ENCODE results near the gene BZW2.
A peak's percentile ranks its signal among the peaks of the same experiment; 100 is the strongest.

The BZW2 gene

DNA sequence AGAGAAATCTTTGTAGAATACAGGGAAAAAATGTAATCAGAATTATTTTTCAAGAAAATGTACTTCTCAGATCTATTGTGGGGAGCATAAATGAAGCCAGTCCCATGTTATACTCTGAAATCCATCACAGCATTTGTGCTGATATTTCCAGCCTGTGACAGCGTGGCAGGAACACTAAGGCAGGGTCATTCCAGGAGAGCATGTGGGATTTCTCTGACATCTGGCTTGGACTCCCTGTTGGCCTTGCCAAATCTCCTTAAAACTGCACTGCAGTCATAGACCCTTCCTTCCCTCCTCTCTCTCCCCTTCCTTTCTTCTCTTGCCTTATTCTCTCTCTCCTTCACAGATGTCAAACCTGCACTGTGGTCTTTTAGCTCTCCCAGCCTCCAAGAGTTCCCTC, 101.1 kb downstream of the BZW2 start:
- H3K4me3 ChIP-seq (ENCODE audit: control insufficient read depth, low read depth, low read length): no peak overlapping the region
- DNase-seq (ENCODE audit: low read depth): peak; percentile 59
- TF ChIP-seq, protein P1, sequence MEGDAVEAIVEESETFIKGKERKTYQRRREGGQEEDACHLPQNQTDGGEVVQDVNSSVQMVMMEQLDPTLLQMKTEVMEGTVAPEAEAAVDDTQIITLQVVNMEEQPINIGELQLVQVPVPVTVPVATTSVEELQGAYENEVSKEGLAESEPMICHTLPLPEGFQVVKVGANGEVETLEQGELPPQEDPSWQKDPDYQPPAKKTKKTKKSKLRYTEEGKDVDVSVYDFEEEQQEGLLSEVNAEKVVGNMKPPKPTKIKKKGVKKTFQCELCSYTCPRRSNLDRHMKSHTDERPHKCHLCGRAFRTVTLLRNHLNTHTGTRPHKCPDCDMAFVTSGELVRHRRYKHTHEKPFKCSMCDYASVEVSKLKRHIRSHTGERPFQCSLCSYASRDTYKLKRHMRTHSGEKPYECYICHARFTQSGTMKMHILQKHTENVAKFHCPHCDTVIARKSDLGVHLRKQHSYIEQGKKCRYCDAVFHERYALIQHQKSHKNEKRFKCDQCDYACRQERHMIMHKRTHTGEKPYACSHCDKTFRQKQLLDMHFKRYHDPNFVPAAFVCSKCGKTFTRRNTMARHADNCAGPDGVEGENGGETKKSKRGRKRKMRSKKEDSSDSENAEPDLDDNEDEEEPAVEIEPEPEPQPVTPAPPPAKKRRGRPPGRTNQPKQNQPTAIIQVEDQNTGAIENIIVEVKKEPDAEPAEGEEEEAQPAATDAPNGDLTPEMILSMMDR (conservative IDR thresholded peaks at IDR 0.05; ENCODE audit: control insufficient read depth, insufficient read depth, low read depth, low read length): no peak

DNA sequence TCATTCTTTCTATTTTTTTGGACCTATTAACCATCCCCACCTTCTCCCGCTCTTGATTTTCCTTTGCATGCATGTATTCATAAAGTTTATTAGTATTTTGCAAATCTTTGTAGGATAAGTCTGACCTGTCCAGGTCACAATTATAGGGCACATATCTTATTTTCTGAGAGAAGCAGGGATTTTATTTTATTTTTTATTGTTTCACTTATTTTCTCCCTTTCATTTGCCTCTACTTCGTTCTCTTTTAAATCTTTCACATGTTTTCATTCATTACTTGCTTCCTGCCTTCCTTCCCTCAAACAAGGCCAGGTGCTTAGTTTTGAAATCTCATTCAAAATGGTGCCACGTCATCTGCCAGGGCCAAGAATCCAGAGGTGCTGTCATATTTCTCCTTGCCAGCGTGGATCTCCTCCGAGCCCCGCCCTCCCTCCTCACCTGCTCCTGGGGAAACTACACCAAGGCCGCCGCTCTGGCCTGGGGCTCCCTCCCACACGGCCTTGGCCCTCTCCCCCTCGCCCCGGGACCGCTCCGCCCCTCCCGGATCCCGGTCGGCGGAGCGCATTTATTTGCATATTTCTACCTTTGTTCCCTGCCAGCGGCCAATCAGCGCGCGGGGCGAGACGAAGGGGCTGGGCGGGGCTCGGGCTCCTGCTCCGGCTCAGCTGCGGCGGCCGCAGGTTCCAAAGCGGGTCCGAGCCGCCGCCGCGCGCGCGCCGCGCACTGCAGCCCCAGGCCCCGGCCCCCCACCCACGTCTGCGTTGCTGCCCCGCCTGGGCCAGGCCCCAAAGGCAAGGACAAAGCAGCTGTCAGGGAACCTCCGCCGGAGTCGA, 107.3 kb downstream of the BZW2 start, which contains the start of gene TSPAN13:
TSPAN13 (plus strand) TSS at position 654 of the 830 bp plus-strand sequence. CDS start 213 bp downstream, outside the sequence.
- no peak for DNase-seq (ENCODE audit: low read depth)
- H3K4me3 ChIP-seq (ENCODE audit: control insufficient read depth, low read depth, low read length): peak within 1 kb of the TSS; percentile 67
- TF ChIP-seq, protein P1 (conservative IDR thresholded peaks at IDR 0.05; ENCODE audit: control insufficient read depth, insufficient read depth, low read depth, low read length): no peak

DNA sequence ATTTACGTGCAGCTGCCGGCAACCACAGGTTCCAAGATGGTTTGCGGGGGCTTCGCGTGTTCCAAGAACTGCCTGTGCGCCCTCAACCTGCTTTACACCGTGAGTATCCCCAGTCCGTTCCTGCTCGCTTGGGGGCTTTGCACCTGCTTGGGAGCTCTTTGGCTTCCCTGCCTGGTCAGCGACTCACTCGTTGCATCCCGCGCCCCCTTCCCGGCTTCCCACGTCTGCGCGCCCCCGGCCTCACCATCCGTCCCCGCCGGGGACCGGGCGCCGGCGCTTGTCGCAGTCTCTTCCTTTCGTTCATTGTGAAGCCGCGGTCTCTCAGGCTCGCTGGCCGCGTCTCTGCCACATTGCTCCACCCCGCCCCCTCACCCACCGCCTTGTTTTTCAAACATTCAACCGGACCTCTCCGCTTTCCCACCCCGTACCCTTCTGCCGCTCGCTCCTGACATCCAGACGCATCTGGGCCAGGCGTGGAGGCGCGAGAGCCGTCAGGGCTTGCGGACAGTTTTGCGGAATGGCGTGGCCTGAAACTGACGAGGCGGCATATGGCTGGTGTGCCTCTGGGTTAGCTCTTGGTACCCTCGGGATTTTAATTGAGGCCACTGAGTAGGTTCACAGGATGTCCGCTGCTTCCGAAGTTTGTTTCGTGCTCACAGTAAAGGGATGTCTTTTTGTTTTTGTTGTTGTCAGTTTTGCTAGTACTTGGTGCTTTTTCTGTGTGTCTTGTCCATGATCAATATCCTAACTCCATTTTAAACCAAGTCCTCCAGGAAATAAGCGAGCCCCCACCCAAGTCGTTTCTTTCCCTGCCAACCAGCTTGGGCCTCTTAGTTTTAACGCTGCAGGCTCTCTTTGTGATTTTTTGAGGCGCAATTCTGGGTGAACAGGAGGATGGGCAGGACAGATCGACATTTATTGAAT, 108.2 kb downstream of the BZW2 start:
- DNase-seq (ENCODE audit: low read depth): no peak
- H3K4me3 ChIP-seq (ENCODE audit: control insufficient read depth, low read depth, low read length): peak overlapping the region; percentile 67
- TF ChIP-seq, protein P1 (conservative IDR thresholded peaks at IDR 0.05; ENCODE audit: control insufficient read depth, insufficient read depth, low read depth, low read length): no peak

DNA sequence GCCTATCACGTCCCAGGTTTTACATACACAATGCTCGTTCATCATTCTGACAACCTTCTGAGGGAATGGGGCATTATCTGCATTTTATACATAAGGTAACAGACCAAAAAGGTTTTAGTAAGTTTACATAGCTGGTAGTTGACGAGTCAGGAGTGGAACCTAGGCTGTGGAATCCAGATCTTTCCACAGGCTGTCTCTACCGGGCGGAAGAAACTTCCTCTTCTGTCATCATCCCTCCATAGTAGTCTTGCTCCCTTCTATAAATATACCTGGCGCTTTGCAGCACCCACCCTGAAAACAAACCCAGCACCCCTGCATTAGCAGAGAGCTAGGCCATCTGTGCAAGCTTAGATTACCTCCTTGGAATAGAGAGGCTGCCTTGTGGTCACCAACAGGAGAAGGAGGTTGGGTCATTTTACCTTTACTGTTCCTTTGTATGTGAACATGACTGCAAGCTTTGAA, 108.9 kb downstream of the BZW2 start:
- TF ChIP-seq, protein P1 (conservative IDR thresholded peaks at IDR 0.05; ENCODE audit: control insufficient read depth, insufficient read depth, low read depth, low read length): no peak
- no peak overlapping the region for H3K4me3 ChIP-seq (ENCODE audit: control insufficient read depth, low read depth, low read length)

DNA sequence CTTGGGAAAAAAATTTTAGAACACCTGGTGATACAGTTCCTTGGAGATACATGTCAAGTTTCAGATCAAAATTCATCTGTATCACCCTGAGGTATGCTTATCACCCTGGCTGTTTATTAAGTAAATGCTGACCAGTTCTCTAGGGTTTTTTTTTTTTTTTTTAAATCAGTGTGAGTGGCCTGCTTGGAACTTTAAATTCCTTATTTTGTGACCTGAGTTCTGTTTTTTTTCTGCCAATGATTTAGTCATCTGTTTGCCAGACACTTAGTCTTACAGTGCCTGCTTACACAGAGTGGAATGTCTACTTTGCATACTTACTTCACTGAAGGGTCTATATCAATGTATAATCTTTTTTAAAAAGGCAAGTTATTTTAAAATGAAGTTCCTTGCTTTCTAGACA, 109.4 kb downstream of the BZW2 start:
- TF ChIP-seq, protein P1 (conservative IDR thresholded peaks at IDR 0.05; ENCODE audit: control insufficient read depth, insufficient read depth, low read depth, low read length): no peak
- no peak overlapping the region for H3K4me3 ChIP-seq (ENCODE audit: control insufficient read depth, low read depth, low read length)
- no peak for DNase-seq (ENCODE audit: low read depth)

More for the DNA sequence above, 108.9 kb downstream of the BZW2 start:
- no peak for DNase-seq (ENCODE audit: low read depth)

All from fibroblast of mammary gland (primary cell).